Gastroesophageal sphincter (tissue), 3 donors: ENCODE results near the gene TRAPPC14.

ENCODE experiments used
- EP300 ChIP-seq: sonication (generic); formaldehyde crosslinking; IDR thresholded peaks from one replicate; pipeline ENCODE4 v1.6.1; 2017; ENCODE audit warnings: antibody characterized with exemption, mild to moderate bottlenecking
- TF ChIP-seq, protein P1 (sequence below), 4 experiments: fragments of 200-600 bp in 2 of 4; fragments of 450-650 bp in 2 of 4; sonication (generic) in 1 of 4; IDR thresholded peaks; one replicate each; pipeline ENCODE4 v1.5.1; 2017 to 2019; ENCODE audit warnings: antibody characterized with exemption in 4 of 4, mild to moderate bottlenecking in 2 of 4, moderate library complexity in 2 of 4

DNA sequence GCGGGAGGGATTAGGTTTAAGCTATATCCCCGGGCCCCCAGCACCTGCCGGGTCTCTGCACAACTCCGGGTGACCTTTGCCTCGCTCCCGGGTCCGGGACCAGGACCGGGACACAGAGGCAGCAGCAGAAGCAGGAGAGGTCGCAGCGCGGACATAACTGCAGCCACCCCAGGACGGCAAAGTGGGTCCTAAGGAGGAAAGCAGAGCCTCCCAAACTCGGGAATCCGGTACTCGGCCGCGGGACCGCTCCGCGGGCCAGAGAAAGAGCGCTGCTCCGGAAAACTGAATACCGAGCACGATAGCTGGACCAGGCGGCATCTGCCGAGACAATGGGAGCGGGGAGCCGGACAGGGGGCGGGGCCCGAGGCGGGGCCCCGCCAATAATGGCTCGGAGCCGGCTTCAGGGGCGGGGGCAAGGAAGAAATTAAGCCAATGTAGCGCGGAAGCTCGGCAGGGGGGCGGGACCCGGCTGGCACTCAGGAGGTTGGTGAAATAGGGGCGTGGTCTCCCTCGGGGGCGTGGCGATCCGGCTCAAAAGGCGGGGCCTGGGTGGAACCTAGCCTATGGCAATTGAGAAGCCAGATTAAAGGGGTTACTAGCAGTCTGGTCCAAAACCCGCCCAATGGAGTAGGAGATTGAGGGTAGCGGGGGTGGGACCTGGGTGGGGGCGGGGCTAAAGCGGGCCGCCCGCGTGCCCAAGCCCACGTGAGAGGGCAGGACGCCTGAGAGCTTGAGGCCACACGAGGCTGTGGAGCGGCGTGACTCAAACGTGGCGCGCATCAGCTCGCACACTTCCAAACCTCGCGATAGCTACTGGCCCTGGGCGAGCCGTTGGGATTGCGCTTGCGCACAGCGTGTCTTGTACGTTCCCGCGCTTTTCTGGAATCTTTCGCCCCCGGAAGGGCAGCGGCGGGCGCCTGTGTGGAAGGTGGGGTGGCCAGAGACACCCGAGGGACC lies 18.8 kb upstream of the TRAPPC14 start, which contains the start of the genes GPC2 and STAG3:
- TF ChIP-seq, protein P1, sequence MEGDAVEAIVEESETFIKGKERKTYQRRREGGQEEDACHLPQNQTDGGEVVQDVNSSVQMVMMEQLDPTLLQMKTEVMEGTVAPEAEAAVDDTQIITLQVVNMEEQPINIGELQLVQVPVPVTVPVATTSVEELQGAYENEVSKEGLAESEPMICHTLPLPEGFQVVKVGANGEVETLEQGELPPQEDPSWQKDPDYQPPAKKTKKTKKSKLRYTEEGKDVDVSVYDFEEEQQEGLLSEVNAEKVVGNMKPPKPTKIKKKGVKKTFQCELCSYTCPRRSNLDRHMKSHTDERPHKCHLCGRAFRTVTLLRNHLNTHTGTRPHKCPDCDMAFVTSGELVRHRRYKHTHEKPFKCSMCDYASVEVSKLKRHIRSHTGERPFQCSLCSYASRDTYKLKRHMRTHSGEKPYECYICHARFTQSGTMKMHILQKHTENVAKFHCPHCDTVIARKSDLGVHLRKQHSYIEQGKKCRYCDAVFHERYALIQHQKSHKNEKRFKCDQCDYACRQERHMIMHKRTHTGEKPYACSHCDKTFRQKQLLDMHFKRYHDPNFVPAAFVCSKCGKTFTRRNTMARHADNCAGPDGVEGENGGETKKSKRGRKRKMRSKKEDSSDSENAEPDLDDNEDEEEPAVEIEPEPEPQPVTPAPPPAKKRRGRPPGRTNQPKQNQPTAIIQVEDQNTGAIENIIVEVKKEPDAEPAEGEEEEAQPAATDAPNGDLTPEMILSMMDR (IDR thresholded peaks at IDR 0.05), result no peak
- TF ChIP-seq EP300, result no peak
